ENCODE results near the gene RCBTB2. TPM values are rescaled to one million over a fixed set of nuclear protein-coding genes. Genes with fewer than 3 reads are reported as not detected.

The RCBTB2 gene
- total and polyA plus RNA-seq, 7 experiments from 2014 or later, result 7.6 to 19.7 (median 11.5) TPM

DNA sequence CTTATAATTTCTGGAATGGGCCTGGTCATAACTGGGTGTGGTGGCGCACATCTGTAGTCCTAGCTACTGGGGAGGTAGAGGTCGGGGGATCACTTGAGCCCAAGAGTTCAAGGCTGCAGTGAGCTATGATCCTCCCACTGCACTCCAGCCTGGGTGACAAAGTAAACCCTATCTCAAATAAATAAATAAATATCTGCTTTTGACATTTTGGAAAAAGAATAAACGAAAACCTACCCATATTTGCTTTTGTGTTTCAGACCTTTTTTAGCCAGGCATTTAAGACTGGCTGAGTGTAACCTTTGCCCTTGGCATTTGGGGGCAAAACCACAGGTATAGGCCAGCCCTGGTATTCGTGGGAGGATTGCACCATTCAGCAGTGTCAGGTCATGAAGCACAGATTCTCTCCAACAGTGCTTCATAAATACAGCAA is 14.8 kb upstream of the RCBTB2 start:
- DNase-seq (no peak), ATAC-seq (no peak)
- H3K9me3 Mint-ChIP-seq, result peaks cover 4 to 29% (median 15%) of the 10 kb centered on the region in 11 donors
- H3K4me3 Mint-ChIP-seq, result no peak overlapping the region
- peaks cover 0 to 15% (median 0%) of the 10 kb centered on the region in 3 experiments for H3K9me3 ChIP-seq (ENCODE audit: control insufficient read depth in 2 of 3, low read length in 3 of 3)
- H3K36me3 ChIP-seq (ENCODE audit: control insufficient read depth in 2 of 3, insufficient read depth in 3 of 3, low read length in 3 of 3), result no peaks in the 10 kb centered on the region
- intact Hi-C loops (cut with micrococcal nuclease), result no loop called here
- no peaks in the 10 kb centered on the region for H3K4me1 ChIP-seq (ENCODE audit: control insufficient read depth in 2 of 2, insufficient read depth in 2 of 2, low read length in 2 of 2)
- POLR2A ChIA-PET, result interaction anchor here (0.6 to 1.8 kb wide), 2 partner anchors 13 to 107 kb away, joined by 5 to 9 read pairs; no protein-coding TSS in a partner anchor
- peaks cover 0 to 9% (median 0%) of the 10 kb centered on the region in 7 donors for H3K4me1 Mint-ChIP-seq
- H3K27ac Mint-ChIP-seq, result no peak overlapping the region
- H3K36me3 Mint-ChIP-seq, result peaks cover 3 to 28% (median 6%) of the 10 kb centered on the region in 5 donors
- H3K27ac ChIP-seq (ENCODE audit: low read depth, low read length), result no peak overlapping the region
- H3K27me3 ChIP-seq (ENCODE audit: control insufficient read depth in 2 of 2, insufficient read depth in 2 of 2, low read length in 2 of 2), result no peaks in the 10 kb centered on the region
- CTCF ChIA-PET, result no interaction called here
- H3K4me3 ChIP-seq (ENCODE audit: low read length), result no peak overlapping the region
- peaks cover 0 to 65% (median 0%) of the 10 kb centered on the region in 5 donors for H3K27me3 Mint-ChIP-seq

GRCh38 chr13:48545608-48546007 is 12.7 kb upstream of the RCBTB2 start:
- H3K36me3 ChIP-seq (ENCODE audit: control insufficient read depth in 2 of 3, insufficient read depth in 3 of 3, low read length in 3 of 3), result no peaks in the 10 kb centered on the region
- H3K4me1 Mint-ChIP-seq, result peaks cover 0 to 9% (median 0%) of the 10 kb centered on the region in 7 donors
- no peak overlapping the region for H3K27ac Mint-ChIP-seq
- H3K4me3 Mint-ChIP-seq, result no peak overlapping the region
- POLR2A ChIA-PET, result interaction anchor here (0.8 to 1.8 kb wide), 3 partner anchors 12 to 17 kb away, joined by 4 to 10 read pairs (median 6); partner anchors contain the start of gene RCBTB2
- peaks cover 0 to 13% (median 5%) of the 10 kb centered on the region in 11 donors for H3K9me3 Mint-ChIP-seq
- peaks cover 3 to 17% (median 6%) of the 10 kb centered on the region in 5 donors for H3K36me3 Mint-ChIP-seq
- no peaks in the 10 kb centered on the region for H3K4me1 ChIP-seq (ENCODE audit: control insufficient read depth in 2 of 2, insufficient read depth in 2 of 2, low read length in 2 of 2)
- H3K4me3 ChIP-seq (ENCODE audit: low read length), result no peak overlapping the region
- H3K9me3 ChIP-seq (ENCODE audit: control insufficient read depth in 2 of 3, low read length in 3 of 3), result no peaks in the 10 kb centered on the region
- DNase-seq, result no peak
- H3K27me3 ChIP-seq (ENCODE audit: control insufficient read depth in 2 of 2, insufficient read depth in 2 of 2, low read length in 2 of 2), result no peaks in the 10 kb centered on the region
- intact Hi-C loops (cut with micrococcal nuclease), result no loop called here
- CTCF ChIA-PET, result no interaction called here
- no peak for ATAC-seq
- peaks cover 0 to 56% (median 0%) of the 10 kb centered on the region in 5 donors for H3K27me3 Mint-ChIP-seq
- no peak overlapping the region for H3K27ac ChIP-seq (ENCODE audit: low read depth, low read length)

- no peak overlapping the region for H3K27ac Mint-ChIP-seq
- ATAC-seq, result no peak
- H3K36me3 ChIP-seq (ENCODE audit: control insufficient read depth in 2 of 3, insufficient read depth in 3 of 3, low read length in 3 of 3), result no peaks in the 10 kb centered on the region
- no peaks in the 10 kb centered on the region for H3K27me3 ChIP-seq (ENCODE audit: control insufficient read depth in 2 of 2, insufficient read depth in 2 of 2, low read length in 2 of 2)
- H3K27ac ChIP-seq (ENCODE audit: low read depth, low read length), result no peak overlapping the region
- intact Hi-C loops (cut with micrococcal nuclease), result no loop called here
- no peaks in the 10 kb centered on the region for H3K9me3 ChIP-seq (ENCODE audit: control insufficient read depth in 2 of 3, low read length in 3 of 3)
- H3K4me1 Mint-ChIP-seq, result peaks cover 0 to 15% (median 0%) of the 10 kb centered on the region in 7 donors
- no peak overlapping the region for H3K4me3 Mint-ChIP-seq
- peaks cover 0 to 7% (median 0%) of the 10 kb centered on the region in 11 donors for H3K9me3 Mint-ChIP-seq
- no peak overlapping the region for H3K4me3 ChIP-seq (ENCODE audit: low read length)
- peaks cover 0 to 47% (median 0%) of the 10 kb centered on the region in 5 donors for H3K27me3 Mint-ChIP-seq
- H3K4me1 ChIP-seq (ENCODE audit: control insufficient read depth in 2 of 2, insufficient read depth in 2 of 2, low read length in 2 of 2), result no peaks in the 10 kb centered on the region
- ChIA-PET CTCF (interaction anchor here (1.0 kb wide), 2 partner anchors 8 to 36 kb away, joined by 3 read pairs; no protein-coding TSS in a partner anchor), POLR2A (interaction anchor here (0.6 to 2.1 kb wide), 4 partner anchors 9 to 37 kb away, joined by 3 to 17 read pairs (median 4); partner anchors contain the start of gene RCBTB2)
- DNase-seq, result no peak
- peaks cover 0 to 17% (median 0%) of the 10 kb centered on the region in 5 donors for H3K36me3 Mint-ChIP-seq
These were observed 9.9 kb upstream of the RCBTB2 start for GRCh38 chr13:48542581-48543341.

DNA sequence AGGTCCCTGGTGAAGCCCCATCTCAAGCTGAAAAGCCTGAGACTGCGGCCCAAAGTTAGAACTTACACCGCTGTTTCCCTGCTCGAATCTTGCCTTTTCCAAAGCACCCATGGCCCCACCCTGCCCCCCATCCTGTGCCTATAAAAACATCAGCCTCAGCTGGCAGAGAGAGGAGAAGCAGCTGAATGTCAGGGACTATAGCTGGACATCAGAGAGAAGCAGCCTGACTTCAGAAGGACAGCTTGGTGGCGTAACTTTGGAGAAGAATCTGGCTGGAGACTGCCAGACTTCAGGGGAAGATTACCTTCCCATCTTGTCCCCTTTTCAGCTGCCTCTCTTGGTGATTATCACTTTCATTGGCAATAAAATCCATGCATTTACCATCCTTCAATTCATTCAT is 9.3 kb upstream of the RCBTB2 start:
- POLR2A ChIA-PET, result interaction anchor here (0.6 to 2.1 kb wide), 3 partner anchors 8 to 37 kb away, joined by 3 to 17 read pairs (median 4); partner anchors contain the start of gene RCBTB2
- peaks cover 0 to 12% (median 0%) of the 10 kb centered on the region in 11 donors for H3K9me3 Mint-ChIP-seq
- CTCF ChIA-PET, result interaction anchor here (1.0 kb wide), 2 partner anchors 9 to 37 kb away, joined by 3 read pairs; no protein-coding TSS in a partner anchor

DNA sequence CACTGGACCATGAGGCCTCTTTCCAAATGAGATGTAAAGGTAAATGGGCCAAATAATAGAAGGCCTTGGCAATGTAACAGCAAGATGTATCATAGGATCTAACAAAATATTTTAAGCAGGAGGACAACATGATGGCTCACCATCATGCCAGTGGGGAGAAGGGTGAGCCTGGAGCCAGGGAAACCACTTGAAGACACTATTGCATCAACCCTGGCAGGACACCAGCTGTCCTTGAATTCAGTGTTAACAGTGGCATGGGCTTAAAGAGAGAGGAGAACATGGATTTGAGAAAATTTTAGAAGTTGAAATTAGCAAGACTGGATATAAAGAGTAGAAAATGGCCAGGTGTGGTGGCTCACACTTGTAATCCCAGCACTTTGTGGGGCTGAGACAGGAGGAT is 6.7 kb upstream of the RCBTB2 start:
- no peak overlapping the region for H3K4me3 Mint-ChIP-seq
- DNase-seq (no peak), ATAC-seq (no peak)
- peaks cover 0 to 41% (median 0%) of the 10 kb centered on the region in 5 donors for H3K27me3 Mint-ChIP-seq
- ChIA-PET POLR2A (interaction anchor here (0.7 kb wide), 1 partner anchor 107 kb away, joined by 4 read pairs; no protein-coding TSS in a partner anchor), CTCF (no interaction called here)
- no peak overlapping the region for H3K27ac Mint-ChIP-seq
- H3K4me1 Mint-ChIP-seq, result peaks cover 0 to 9% (median 5%) of the 10 kb centered on the region in 7 donors
- H3K9me3 Mint-ChIP-seq, result peaks cover 0 to 18% (median 1%) of the 10 kb centered on the region in 11 donors
- peaks cover 0 to 35% (median 3%) of the 10 kb centered on the region in 5 donors for H3K36me3 Mint-ChIP-seq
- Histone ChIP-seq H3K36me3 (ENCODE audit: control insufficient read depth in 2 of 3, insufficient read depth in 3 of 3, low read length in 3 of 3) (no peaks in the 10 kb centered on the region), H3K4me3 (ENCODE audit: low read length) (no peak overlapping the region), H3K9me3 (ENCODE audit: control insufficient read depth in 2 of 3, low read length in 3 of 3) (no peaks in the 10 kb centered on the region), H3K4me1 (ENCODE audit: control insufficient read depth in 2 of 2, insufficient read depth in 2 of 2, low read length in 2 of 2) (no peaks in the 10 kb centered on the region), H3K27me3 (ENCODE audit: control insufficient read depth in 2 of 2, insufficient read depth in 2 of 2, low read length in 2 of 2) (no peaks in the 10 kb centered on the region), H3K27ac (ENCODE audit: low read depth, low read length) (no peak overlapping the region)
- intact Hi-C loops (cut with micrococcal nuclease), result loop anchor here in 1 of 2 donors (10.0 kb wide), 2 partner anchors 385 to 905 kb away; partner anchors contain the start of genes CAB39L and SETDB2

More for the DNA sequence above, 9.3 kb upstream of the RCBTB2 start:
- no peaks in the 10 kb centered on the region for H3K4me1 ChIP-seq (ENCODE audit: control insufficient read depth in 2 of 2, insufficient read depth in 2 of 2, low read length in 2 of 2)
- peaks cover 0 to 22% (median 0%) of the 10 kb centered on the region in 5 donors for H3K36me3 Mint-ChIP-seq
- no peaks in the 10 kb centered on the region for H3K36me3 ChIP-seq (ENCODE audit: control insufficient read depth in 2 of 3, insufficient read depth in 3 of 3, low read length in 3 of 3)
- peaks cover 0 to 48% (median 0%) of the 10 kb centered on the region in 5 donors for H3K27me3 Mint-ChIP-seq
- H3K4me3 Mint-ChIP-seq, result no peak overlapping the region
- no peak overlapping the region for H3K4me3 ChIP-seq (ENCODE audit: low read length)
- H3K9me3 ChIP-seq (ENCODE audit: control insufficient read depth in 2 of 3, low read length in 3 of 3), result no peaks in the 10 kb centered on the region
- no peak overlapping the region for H3K27ac ChIP-seq (ENCODE audit: low read depth, low read length)
- no peaks in the 10 kb centered on the region for H3K27me3 ChIP-seq (ENCODE audit: control insufficient read depth in 2 of 2, insufficient read depth in 2 of 2, low read length in 2 of 2)
- DNase-seq (no peak), ATAC-seq (no peak)
- peaks cover 0 to 15% (median 0%) of the 10 kb centered on the region in 7 donors for H3K4me1 Mint-ChIP-seq
- intact Hi-C loops (cut with micrococcal nuclease), result no loop called here
- H3K27ac Mint-ChIP-seq, result no peak overlapping the region

- H3K4me3 ChIP-seq (ENCODE audit: low read length), result no peak overlapping the region
- peaks cover 6 to 24% (median 15%) of the 10 kb centered on the region in 7 donors for H3K4me1 Mint-ChIP-seq
- peaks cover 0 to 18% (median 1%) of the 10 kb centered on the region in 11 donors for H3K9me3 Mint-ChIP-seq
- H3K27me3 ChIP-seq (ENCODE audit: control insufficient read depth in 2 of 2, insufficient read depth in 2 of 2, low read length in 2 of 2), result no peaks in the 10 kb centered on the region
- peaks cover 0 to 32% (median 3%) of the 10 kb centered on the region in 5 donors for H3K36me3 Mint-ChIP-seq
- H3K4me1 ChIP-seq (ENCODE audit: control insufficient read depth in 2 of 2, insufficient read depth in 2 of 2, low read length in 2 of 2), result peaks cover 0 to 8% of the 10 kb centered on the region in 2 donors
- ChIA-PET POLR2A (interaction anchor here (1.2 to 1.6 kb wide), 2 partner anchors 10 to 15 kb away, joined by 3 to 6 read pairs; no protein-coding TSS in a partner anchor), CTCF (interaction anchor here (0.7 kb wide), 2 partner anchors 42 to 134 kb away, joined by 3 to 5 read pairs; no protein-coding TSS in a partner anchor)
- no peak overlapping the region for H3K27ac Mint-ChIP-seq
- no peak overlapping the region for H3K27ac ChIP-seq (ENCODE audit: low read depth, low read length)
- intact Hi-C loops (cut with micrococcal nuclease), result loop anchor here in 1 of 2 donors (10.0 kb wide), 2 partner anchors 382 to 908 kb away; partner anchors contain the start of genes CAB39L and SETDB2
- peak overlapping the region in 1 of 10 donors; percentile 1 for H3K4me3 Mint-ChIP-seq
- H3K27me3 Mint-ChIP-seq, result peaks cover 0 to 37% (median 0%) of the 10 kb centered on the region in 5 donors
- DNase-seq, result no peak
- ATAC-seq, result no peak
- H3K9me3 ChIP-seq (ENCODE audit: control insufficient read depth in 2 of 3, low read length in 3 of 3), result no peaks in the 10 kb centered on the region
- H3K36me3 ChIP-seq (ENCODE audit: control insufficient read depth in 2 of 3, insufficient read depth in 3 of 3, low read length in 3 of 3), result no peaks in the 10 kb centered on the region
These were observed 3.9 kb upstream of the RCBTB2 start for GRCh38 chr13:48536621-48537250.
